GM23248 (cell line): Measurements from ENCODE around the gene KIDINS220.

ENCODE experiments used
- EZH2 ChIP-seq: fragments of 200-600 bp; sonication (generic); IDR thresholded peaks from 2 replicates; pipeline ENCODE4 v1.6.1; 2018; ENCODE audit warnings: antibody characterized with exemption, mild to moderate bottlenecking; ENCODE audit not compliant: insufficient read depth, poor library complexity, severe bottlenecking
- EZH2phosphoT487 ChIP-seq: fragments of 200-600 bp; sonication (generic); IDR thresholded peaks from 2 replicates; pipeline ENCODE4 v1.6.1; 2018; ENCODE audit warnings: antibody characterized with exemption, moderate library complexity, mild to moderate bottlenecking, low read depth; ENCODE audit not compliant: insufficient read depth

- TF ChIP-seq EZH2 (no peak), EZH2phosphoT487 (0 out of 2 replicates have a peak, but pooled peaks have one; percentile 81)
Observed at GRCh38 chr2:8794923-8795825, 42.2 kb downstream of the KIDINS220 start.
